GM12891 (cell line): ENCODE data around the gene SHISA9.

ENCODE experiments used
- PAX5 ChIP-seq: IDR thresholded peaks from 2 replicates; pipeline ENCODE4 v1.6.1; 2011; ENCODE audit warnings: low read length, moderate library complexity, mild to moderate bottlenecking; ENCODE audit not compliant: insufficient read depth, severe bottlenecking
- POLR2A ChIP-seq: IDR thresholded peaks from 2 replicates; pipeline ENCODE4 v1.6.1; 2011; ENCODE audit warnings: low read depth, low read length, control low read depth
- POLR2AphosphoS5 ChIP-seq: IDR thresholded peaks from 2 replicates; pipeline ENCODE4 v1.6.1; 2011; ENCODE audit warnings: low read depth, low read length, control low read depth
- POU2F2 ChIP-seq: IDR thresholded peaks from 2 replicates; pipeline ENCODE4 v1.6.1; 2011; ENCODE audit warnings: low read depth, mild to moderate bottlenecking, control low read depth, low read length, moderate library complexity
- SPI1 ChIP-seq: IDR thresholded peaks from 2 replicates; pipeline ENCODE4 v1.6.1; 2011; ENCODE audit warnings: low read depth, low read length, control low read depth
- TAF1 ChIP-seq: IDR thresholded peaks from 2 replicates; pipeline ENCODE4 v1.6.1; 2011; ENCODE audit warnings: low read depth, low read length, control low read depth

DNA sequence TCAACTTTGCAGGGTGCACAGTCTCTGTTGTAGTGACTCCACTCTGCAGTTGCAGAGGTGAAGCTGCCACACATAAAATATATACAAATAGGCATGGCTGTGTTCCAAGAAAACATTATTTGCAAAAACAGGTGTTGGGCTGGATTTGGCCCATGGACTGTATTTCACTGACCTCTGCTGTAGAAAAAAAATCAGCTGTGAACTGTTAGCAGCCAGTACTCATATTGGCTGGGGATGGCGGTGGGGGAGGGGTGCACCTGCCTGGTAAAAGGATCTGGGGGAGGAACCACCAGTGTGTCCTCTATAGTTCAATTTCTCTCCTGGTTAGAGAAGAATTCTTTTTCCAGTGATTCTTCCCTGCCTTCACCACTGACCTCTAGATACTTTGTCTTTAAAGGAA lies 50.0 kb downstream of the SHISA9 start:
- no peak for TF ChIP-seq TAF1
- no peak for TF ChIP-seq POLR2A
- TF ChIP-seq POU2F2: no peak
- TF ChIP-seq POLR2AphosphoS5: no peak
- TF ChIP-seq SPI1: no peak
- TF ChIP-seq PAX5: no peak
